Pancreas (tissue), 10 donors: ENCODE data around the gene WBP1. TPM values are rescaled to one million over a fixed set of nuclear protein-coding genes. Genes with fewer than 3 reads are reported as not detected.
A peak's percentile ranks its signal among the peaks of the same experiment; 100 is the strongest.

Experiments used
- ATAC-seq, 4 donors: fragments of 200-7000 bp; cut with Tn5 transposase; one replicate each; pipeline versions ENCODE4 v1.8.0 to v1.9.1; 2020; ENCODE audit warnings: mild to moderate bottlenecking in 4 of 4, moderate library complexity in 4 of 4
- DNase-seq, 6 donors: peaks; one replicate each; pipeline ENCODE4 v3.0.0-alpha.2; 2020
- FAIRE-seq: peaks from 2 replicates; lab custom pipeline; 2012; peaks lifted over from hg19 to GRCh38; lab: Jason Lieb, UNC
- H3K27ac ChIP-seq, 4 donors: fragments of 200-600 bp; sonication (generic); 1 replicate in 3 of 4; 2 replicates in 1 of 4; pipeline versions ENCODE4 v1.5.0 to v1.8.0; 2020
- H3K27me3 ChIP-seq, 4 donors: fragments of 200-600 bp; one replicate each; pipeline ENCODE4 v1.8.0; 2021
- H3K36me3 ChIP-seq, 3 donors: fragments of 200-600 bp; sonication (generic) in 1 of 3; one replicate each; pipeline versions ENCODE4 v1.5.0 to v1.8.0; 2020 to 2021
- H3K4me1 ChIP-seq, 3 donors: fragments of 200-600 bp; one replicate each; pipeline ENCODE4 v1.8.0; 2021
- H3K4me3 ChIP-seq, 4 donors: fragments of 200-600 bp; sonication (generic) in 2 of 4; one replicate each; pipeline versions ENCODE4 v1.5.0 to v1.8.0; 2020 to 2021
- H3K9me3 ChIP-seq, 4 donors: fragments of 200-600 bp; one replicate each; pipeline ENCODE4 v1.8.0; 2021
- CTCF ChIP-seq, 4 donors: fragments of 200-600 bp; sonication (generic) in 3 of 4; IDR thresholded peaks; one replicate each; pipeline versions ENCODE4 v1.5.0 to v1.8.0; 2021; ENCODE audit warnings: antibody characterized with exemption in 4 of 4
- WGBS, 2 donors: extraction: QIAGEN DNeasy Blood & Tissue Kit; methylation state at CpG; one replicate each; pipeline ENCODE4 v1.1.7; 2013; 5-methylcytosine and 5-hydroxymethylcytosine counted together
- intact Hi-C, 3 donors: fragments of 100-400 bp; cut with DNase I; formaldehyde crosslinking; loops; one replicate each; pipeline versions ENCODE4 v1.11.1 to v1.14.2; 2022
- polyA plus RNA-seq, 2 donors: library from polyadenylated mRNA; stranded (reverse); fragments of 200-250 nt; gene quantifications; one replicate each; pipeline ENCODE4 v1.2.3, GENCODE V29; 2013
- total RNA-seq, 6 donors: library from RNA; stranded (reverse); fragmentation: NEBNext Ultra II Directional in 4 of 6; extraction: Animal tissue kit (Norgen Biotek cat#: 25700) in 4 of 6; gene quantifications; one replicate each; pipeline versions ENCODE4 v1.2.1 to v1.2.4, GENCODE V29; 2021 to 2023
- donor health status: healthy with polysubstance abuse.
- donor health status: DM: no; HTN: no; CAD: no; lungs with moderate emphysema.
- donor health status: DM: no; HTN: no; CAD: no.
- donor health status: control.
- donor health status: control.
- donor health status: Bipolar disorder and iron deficiency.
- donor health status: DM: yes; HTN: yes; CAD: no.
- donor health status: DM: no; HTN: no; CAD: no.
- donor health status: DM: no; HTN: no; CAD: no.
- donor health status: DM: yes; HTN: yes; CAD: no.

The WBP1 gene
- total and polyA plus RNA-seq, 8 donors, result 29.1 to 149 (median 44.7) TPM

- Histone ChIP-seq H3K27ac (no peak overlapping the region), H3K27me3 (no peaks in the 10 kb centered on the region), H3K36me3 (peaks cover 3 to 58% (median 23%) of the 10 kb centered on the region in 3 donors), H3K9me3 (no peaks in the 10 kb centered on the region), H3K4me3 (no peak overlapping the region), H3K4me1 (no peaks in the 10 kb centered on the region)
- 84% methylated on average over 3 of the region's 3 CpGs for WGBS, 2 donors
- no peak for ATAC-seq
- intact Hi-C loops, result no loop called here
- no peak for DNase-seq
- no peak for FAIRE-seq
- no peak for TF ChIP-seq CTCF (IDR thresholded peaks at IDR 0.05)
These were observed 30.7 kb upstream of the WBP1 start for GRCh38 chr2:74427551-74427950.

- no peak for ATAC-seq
- DNase-seq, result no peak
- H3K36me3 ChIP-seq, result peaks cover 3 to 58% (median 23%) of the 10 kb centered on the region in 3 donors
- H3K27ac ChIP-seq, result no peak overlapping the region
- WGBS, 2 donors, result 89 to 95% methylated on average over 5 of the region's 5 CpGs
- TF ChIP-seq CTCF (IDR thresholded peaks at IDR 0.05), result no peak
- intact Hi-C loops, result no loop called here
- H3K4me3 ChIP-seq, result no peak overlapping the region
- no peaks in the 10 kb centered on the region for H3K9me3 ChIP-seq
- no peak for FAIRE-seq
- H3K27me3 ChIP-seq, result no peaks in the 10 kb centered on the region
- no peaks in the 10 kb centered on the region for H3K4me1 ChIP-seq
These were observed 29.6 kb upstream of the WBP1 start for GRCh38 chr2:74428675-74429074.

GRCh38 chr2:74429487-74430451 is 28.5 kb upstream of the WBP1 start:
- Histone ChIP-seq H3K36me3 (peaks cover 3 to 58% (median 23%) of the 10 kb centered on the region in 3 donors), H3K9me3 (no peaks in the 10 kb centered on the region), H3K27ac (no peak overlapping the region), H3K4me1 (no peaks in the 10 kb centered on the region), H3K4me3 (no peak overlapping the region), H3K27me3 (no peaks in the 10 kb centered on the region)
- TF ChIP-seq CTCF (IDR thresholded peaks at IDR 0.05), result no peak
- ATAC-seq (peak in 1 of 4 donors; percentile 5), FAIRE-seq (no peak), DNase-seq (peak in 1 of 6 donors; percentile 62)
- 86% methylated on average over 18 of the region's 18 CpGs for WGBS, 2 donors
- intact Hi-C loops, result no loop called here

- intact Hi-C loops, result no loop called here
- no peaks in the 10 kb centered on the region for H3K27me3 ChIP-seq
- no peak for FAIRE-seq
- no peak overlapping the region for H3K4me3 ChIP-seq
- H3K9me3 ChIP-seq, result no peaks in the 10 kb centered on the region
- DNase-seq, result peak in 1 of 6 donors; percentile 45
- peaks cover 3 to 58% (median 23%) of the 10 kb centered on the region in 3 donors for H3K36me3 ChIP-seq
- H3K4me1 ChIP-seq, result no peaks in the 10 kb centered on the region
- no peak for ATAC-seq
- TF ChIP-seq CTCF (IDR thresholded peaks at IDR 0.05), result no peak
- 83 to 90% methylated on average over 11 of the region's 11 CpGs for WGBS, 2 donors
- H3K27ac ChIP-seq, result no peak overlapping the region
These were observed 27.7 kb upstream of the WBP1 start for GRCh38 chr2:74430502-74430901.
